SKM-1 treated with dmso at 0.1 percent for 144 hours (cell line): ENCODE results near the gene RBP7.

Source experiments
- DNase-seq: peaks from one replicate; lab custom pipeline; 2025; ENCODE audit not compliant: unreplicated experiment; lab: John Stamatoyannopoulos, UW

Gene RBP7

GRCh38 chr1:10064416-10065343, 67.7 kb downstream of the RBP7 start:
- no peak for DNase-seq

GRCh38 chr1:10065344-10065685, 68.3 kb downstream of the RBP7 start:
- peak; percentile 50 for DNase-seq
